Measurements from ENCODE around the gene TM4SF5.
"Not testable (repeated sequence)": the region's sequence is repeated elsewhere in the genome, so short reads cannot be mapped to it uniquely, and the experiment has no call there.

Gene TM4SF5

GRCh38 chr17:4816826-4817225 lies 45.1 kb downstream of the TM4SF5 start:
- Histone ChIP-seq H3K36me3 (ENCODE audit: insufficient read depth, low read length) (no peaks in the 10 kb centered on the region), H3K9ac (ENCODE audit: insufficient read length) (no peak overlapping the region), H3K9me3 (ENCODE audit: low read depth, low read length) (no peaks in the 10 kb centered on the region), H3K4me3 (no peak overlapping the region), H3K27ac (no peak overlapping the region)
- no peak for TF ChIP-seq FOXP2 (optimal IDR thresholded peaks at IDR 0.05; ENCODE audit: control extremely low read depth, extremely low read length, insufficient read depth)
- no peak for TF ChIP-seq EZH2 (IDR thresholded peaks at IDR 0.05)
- TF ChIP-seq POLR2AphosphoS5 (IDR thresholded peaks at IDR 0.05; ENCODE audit: borderline replicate concordance, low read depth, low read length), result no peak
- no peak for DNase-seq (ENCODE audit: low read depth, low spot score)

DNA sequence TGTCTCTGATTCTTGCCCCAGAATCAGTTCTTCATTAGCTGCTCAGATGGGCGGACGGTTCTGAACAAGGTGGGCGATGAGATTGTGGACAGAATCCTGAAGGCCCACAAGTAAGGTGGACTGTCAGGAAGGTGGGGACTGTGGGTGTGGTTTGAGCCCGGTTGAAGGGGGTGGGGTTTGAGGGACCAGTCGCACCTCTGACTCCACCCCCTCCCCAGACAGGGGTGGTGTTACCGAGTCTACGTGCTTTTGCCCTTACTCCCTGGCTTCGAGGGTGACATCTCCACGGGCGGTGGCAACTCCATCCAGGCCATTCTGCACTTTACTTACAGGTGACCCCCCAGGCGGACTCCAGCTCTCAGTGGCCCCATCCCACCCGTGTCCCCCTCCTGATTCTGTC lies 46.6 kb downstream of the TM4SF5 start:
- Histone ChIP-seq H3K9me3 (ENCODE audit: low read depth, low read length) (no peaks in the 10 kb centered on the region), H3K36me3 (ENCODE audit: insufficient read depth, low read length) (no peaks in the 10 kb centered on the region), H3K4me3 (no peak overlapping the region), H3K27ac (no peak overlapping the region), H3K9ac (ENCODE audit: insufficient read length) (no peak overlapping the region)
- DNase-seq (ENCODE audit: low read depth, low spot score), result no peak
- TF ChIP-seq EZH2 (IDR thresholded peaks at IDR 0.05), result no peak
- no peak for TF ChIP-seq POLR2AphosphoS5 (IDR thresholded peaks at IDR 0.05; ENCODE audit: borderline replicate concordance, low read depth, low read length)
- TF ChIP-seq FOXP2 (optimal IDR thresholded peaks at IDR 0.05; ENCODE audit: control extremely low read depth, extremely low read length, insufficient read depth), result no peak

GRCh38 chr17:4822835-4823234 lies 51.1 kb downstream of the TM4SF5 start:
- no peak for TF ChIP-seq FOXP2 (optimal IDR thresholded peaks at IDR 0.05; ENCODE audit: control extremely low read depth, extremely low read length, insufficient read depth)
- no peak for TF ChIP-seq EZH2 (IDR thresholded peaks at IDR 0.05)
- TF ChIP-seq POLR2AphosphoS5 (IDR thresholded peaks at IDR 0.05; ENCODE audit: borderline replicate concordance, low read depth, low read length), result no peak
- Histone ChIP-seq H3K36me3 (ENCODE audit: insufficient read depth, low read length) (no peaks in the 10 kb centered on the region), H3K9me3 (ENCODE audit: low read depth, low read length) (no peaks in the 10 kb centered on the region), H3K9ac (ENCODE audit: insufficient read length) (no peak overlapping the region), H3K4me3 (no peak overlapping the region), H3K27ac (no peak overlapping the region)
- no peak for DNase-seq (ENCODE audit: low read depth, low spot score)

DNA sequence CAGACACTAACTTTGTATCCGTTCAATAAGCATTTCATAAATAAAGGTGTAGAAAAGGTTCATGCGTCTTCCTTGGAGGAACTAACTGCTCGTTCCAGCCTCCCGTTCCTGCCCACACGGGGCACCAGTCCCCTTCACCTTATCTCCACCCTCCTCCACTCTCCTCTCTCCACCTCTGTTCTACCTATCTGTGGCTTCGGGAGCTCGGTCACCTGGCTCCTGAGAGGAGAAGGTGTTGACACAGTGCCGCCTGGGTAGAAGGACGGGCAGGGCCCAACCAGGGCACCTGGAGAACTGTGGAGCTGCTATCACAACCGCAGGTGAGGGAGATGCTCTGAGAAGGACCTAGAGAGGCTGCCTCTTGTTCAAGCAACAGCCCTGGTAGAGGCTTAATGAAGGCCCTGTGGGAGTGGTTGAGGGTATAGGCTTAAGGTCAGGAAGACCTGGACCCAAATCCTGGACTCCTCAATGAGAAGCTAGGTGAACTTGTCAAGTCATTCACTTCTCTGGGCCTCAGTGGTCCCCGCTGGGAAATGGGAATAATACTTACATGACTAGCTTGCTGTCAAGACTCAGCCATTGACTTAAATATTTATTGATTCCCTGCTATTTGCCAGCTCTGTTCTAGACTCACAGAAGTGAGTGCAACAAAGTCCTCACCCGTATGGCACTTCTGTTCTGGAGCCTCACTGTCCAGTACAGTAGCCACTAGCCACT lies 51.8 kb downstream of the TM4SF5 start:
- no peak overlapping the region for H3K4me3 ChIP-seq
- DNase-seq (ENCODE audit: low read depth, low spot score), result no peak
- H3K9ac ChIP-seq (ENCODE audit: insufficient read length), result no peak overlapping the region
- H3K27ac ChIP-seq, result no peak overlapping the region
- TF ChIP-seq FOXP2 (optimal IDR thresholded peaks at IDR 0.05; ENCODE audit: control extremely low read depth, extremely low read length, insufficient read depth), result no peak
- no peak for TF ChIP-seq EZH2 (IDR thresholded peaks at IDR 0.05)
- TF ChIP-seq POLR2AphosphoS5 (IDR thresholded peaks at IDR 0.05; ENCODE audit: borderline replicate concordance, low read depth, low read length), result no peak
- no peaks in the 10 kb centered on the region for H3K9me3 ChIP-seq (ENCODE audit: low read depth, low read length)
- H3K36me3 ChIP-seq (ENCODE audit: insufficient read depth, low read length), result no peaks in the 10 kb centered on the region

DNA sequence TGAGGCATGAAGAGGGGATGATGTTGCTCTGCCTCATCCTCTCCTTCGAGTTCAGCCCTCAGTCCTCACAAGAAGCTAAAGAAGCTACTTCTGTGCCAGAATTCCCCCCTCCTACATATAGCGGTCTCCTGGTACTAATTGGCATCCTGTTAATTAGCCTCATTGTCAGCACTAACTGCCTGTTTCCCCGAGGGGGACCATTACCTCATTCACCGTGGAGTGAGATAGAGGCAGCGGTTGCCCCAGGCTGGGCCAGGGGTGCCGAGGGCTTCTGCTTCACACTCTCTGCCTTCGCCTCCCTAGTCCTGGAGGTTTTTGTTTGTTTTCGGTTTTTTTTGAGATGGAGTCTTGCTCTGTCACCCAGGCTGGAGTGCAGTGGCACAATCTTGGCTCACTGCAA lies 55.7 kb downstream of the TM4SF5 start:
- DNase-seq (ENCODE audit: low read depth, low spot score), result no peak
- Histone ChIP-seq H3K36me3 (ENCODE audit: insufficient read depth, low read length) (no peaks in the 10 kb centered on the region), H3K9me3 (ENCODE audit: low read depth, low read length) (no peaks in the 10 kb centered on the region), H3K27ac (no peak overlapping the region), H3K9ac (ENCODE audit: insufficient read length) (no peak overlapping the region), H3K4me3 (no peak overlapping the region)
- TF ChIP-seq POLR2AphosphoS5 (IDR thresholded peaks at IDR 0.05; ENCODE audit: borderline replicate concordance, low read depth, low read length), result no peak
- TF ChIP-seq EZH2 (IDR thresholded peaks at IDR 0.05), result no peak
- TF ChIP-seq FOXP2 (optimal IDR thresholded peaks at IDR 0.05; ENCODE audit: control extremely low read depth, extremely low read length, insufficient read depth), result no peak

GRCh38 chr17:4832829-4833177 lies 61.1 kb downstream of the TM4SF5 start:
- H3K9ac ChIP-seq (ENCODE audit: insufficient read length), result peak overlapping the region; percentile 83
- not testable (repeated sequence) for H3K9me3 ChIP-seq (ENCODE audit: low read depth, low read length); DNase-seq (ENCODE audit: low read depth, low spot score); H3K36me3 ChIP-seq (ENCODE audit: insufficient read depth, low read length)
- peak overlapping the region; percentile 77 for H3K27ac ChIP-seq
- H3K4me3 ChIP-seq, result peak overlapping the region; percentile 89
